Measurements from ENCODE around the gene MB21D2. TPM values are rescaled to one million over a fixed set of nuclear protein-coding genes. Genes with fewer than 3 reads are reported as not detected.
"Not testable (repeated sequence)": the region's sequence is repeated elsewhere in the genome, so short reads cannot be mapped to it uniquely, and the experiment has no call there.

Gene MB21D2
- total RNA-seq, 1 donor from 2014 or later, result 8.6 TPM

GRCh38 chr3:192857260-192857661 is 60.4 kb downstream of the MB21D2 start:
- intact Hi-C loops (cut with micrococcal nuclease), result no loop called here
- no peak overlapping the region for H3K4me3 Mint-ChIP-seq
- no peak for DNase-seq
- H3K4me1 Mint-ChIP-seq, result peaks cover 32% of the 10 kb centered on the region
- peaks cover 15% of the 10 kb centered on the region for H3K36me3 Mint-ChIP-seq (ENCODE audit: low read depth)
- H3K27ac Mint-ChIP-seq, result no peak overlapping the region
- peaks cover 3% of the 10 kb centered on the region for H3K9me3 Mint-ChIP-seq
- H3K27me3 Mint-ChIP-seq, result no peaks in the 10 kb centered on the region

DNA sequence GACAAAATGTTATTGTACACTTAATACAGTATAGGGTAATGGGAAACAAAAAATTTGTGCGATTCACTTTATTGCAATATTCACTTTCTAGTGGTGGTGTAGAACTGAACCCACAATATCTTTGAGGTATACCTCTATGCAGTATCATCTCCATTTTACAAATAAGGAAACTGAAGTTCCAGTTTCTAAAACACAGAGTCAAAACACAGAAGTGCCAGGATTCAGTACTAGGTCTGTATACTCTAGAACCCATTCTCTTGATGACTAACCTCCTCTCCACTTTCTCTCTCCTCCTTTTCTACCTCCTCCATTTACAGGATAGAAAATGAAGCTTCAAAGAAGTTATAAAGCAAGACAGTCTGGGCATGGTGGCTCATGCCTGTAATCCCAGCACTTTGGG is 62.2 kb downstream of the MB21D2 start:
- H3K27ac Mint-ChIP-seq, result no peak overlapping the region
- intact Hi-C loops (cut with micrococcal nuclease), result loop anchor here (1.0 kb wide), 3 partner anchors 24 to 62 kb away; partner anchors contain the start of gene MB21D2
- H3K9me3 Mint-ChIP-seq, result no peaks in the 10 kb centered on the region
- peaks cover 14% of the 10 kb centered on the region for H3K36me3 Mint-ChIP-seq (ENCODE audit: low read depth)
- peaks cover 36% of the 10 kb centered on the region for H3K4me1 Mint-ChIP-seq
- DNase-seq, result no peak
- H3K27me3 Mint-ChIP-seq, result no peaks in the 10 kb centered on the region
- no peak overlapping the region for H3K4me3 Mint-ChIP-seq

DNA sequence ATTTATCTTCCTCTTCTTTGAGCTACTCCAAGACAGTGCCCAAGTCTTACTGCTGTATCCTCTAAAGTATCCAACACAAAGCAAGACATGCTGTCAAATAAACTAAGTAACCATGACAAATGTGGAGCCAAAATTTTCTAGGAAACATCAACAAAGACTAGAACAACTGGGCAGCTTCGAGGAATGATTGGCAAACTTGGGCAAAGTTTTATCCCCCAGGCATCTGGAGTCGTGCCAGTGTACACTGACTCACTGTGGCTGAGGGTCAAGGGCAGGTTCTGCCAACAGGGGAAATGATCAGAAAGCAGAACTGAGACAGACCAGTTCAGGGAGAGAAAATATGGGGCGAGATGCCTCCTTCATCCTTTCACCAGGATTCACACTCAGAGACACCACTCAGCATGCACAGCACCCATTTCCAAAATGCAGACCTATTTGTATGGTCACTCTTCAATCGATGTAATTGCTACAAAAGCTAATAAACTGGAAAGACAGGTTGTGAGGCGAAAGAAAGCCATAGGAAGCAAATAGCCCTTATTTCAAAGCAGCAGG is 65.8 kb downstream of the MB21D2 start:
- Mint-ChIP-seq H3K27me3 (no peaks in the 10 kb centered on the region), H3K27ac (peak overlapping the region; percentile 27), H3K9me3 (no peaks in the 10 kb centered on the region), H3K4me3 (no peak overlapping the region), H3K36me3 (ENCODE audit: low read depth) (peaks cover 16% of the 10 kb centered on the region), H3K4me1 (peaks cover 46% of the 10 kb centered on the region)
- intact Hi-C loops (cut with micrococcal nuclease), result loop anchor here (5.0 kb wide), 1 partner anchor 105 kb away; no protein-coding TSS in a partner anchor
- DNase-seq, result no peak

DNA sequence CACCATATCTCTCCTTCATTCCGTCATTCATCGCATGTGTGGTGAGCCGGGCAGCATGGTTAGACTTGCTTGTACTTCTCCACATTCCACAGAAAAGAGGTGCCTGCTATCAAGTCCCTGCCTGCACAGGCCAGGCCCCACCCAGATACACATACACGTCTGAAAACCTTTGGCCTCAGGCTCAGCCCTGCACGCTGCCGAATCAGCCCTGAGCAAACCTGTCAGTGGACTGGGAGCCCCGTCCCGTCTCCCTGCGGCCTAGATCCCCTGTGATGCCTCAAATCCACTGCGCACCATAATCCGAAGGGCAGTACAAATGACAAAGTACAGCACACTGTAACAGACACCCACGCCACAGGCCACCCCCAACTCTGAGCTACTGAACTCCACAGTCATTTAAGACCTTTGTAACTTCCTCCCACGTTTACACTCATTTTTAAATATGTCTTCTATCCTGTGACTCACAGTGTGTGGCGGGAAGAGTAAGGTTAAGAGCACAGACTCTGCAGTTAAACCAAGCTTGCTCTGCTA is 67.1 kb downstream of the MB21D2 start:
- intact Hi-C loops (cut with micrococcal nuclease), result loop anchor here (1.0 to 5.0 kb wide), 9 partner anchors 12 to 174 kb away; partner anchors contain the start of gene MB21D2
- peaks cover 48% of the 10 kb centered on the region for H3K4me1 Mint-ChIP-seq

GRCh38 chr3:192849821-192850220 is 67.8 kb downstream of the MB21D2 start:
- not testable (repeated sequence) for H3K27ac Mint-ChIP-seq, DNase-seq, H3K9me3 Mint-ChIP-seq, H3K4me3 Mint-ChIP-seq, H3K27me3 Mint-ChIP-seq
- H3K36me3 Mint-ChIP-seq (ENCODE audit: low read depth), result peaks cover 18% of the 10 kb centered on the region
- peaks cover 52% of the 10 kb centered on the region for H3K4me1 Mint-ChIP-seq
- intact Hi-C loops (cut with micrococcal nuclease), result loop anchor here (1.0 to 5.0 kb wide), 9 partner anchors 12 to 174 kb away; partner anchors contain the start of gene MB21D2

More for the DNA sequence above, 67.1 kb downstream of the MB21D2 start:
- Mint-ChIP-seq H3K36me3 (ENCODE audit: low read depth) (peaks cover 18% of the 10 kb centered on the region), H3K4me3 (peak overlapping the region; percentile 74), H3K27ac (peak overlapping the region; percentile 80), H3K9me3 (no peaks in the 10 kb centered on the region), H3K27me3 (no peaks in the 10 kb centered on the region)
- DNase-seq, result peak; percentile 76

GRCh38 chr3:192848371-192849233 is 69.1 kb downstream of the MB21D2 start:
- H3K4me1 Mint-ChIP-seq, result peaks cover 54% of the 10 kb centered on the region
- intact Hi-C loops (cut with micrococcal nuclease), result no loop called here
- no peaks in the 10 kb centered on the region for H3K9me3 Mint-ChIP-seq
- no peak for DNase-seq
- peaks cover 14% of the 10 kb centered on the region for H3K36me3 Mint-ChIP-seq (ENCODE audit: low read depth)
- no peaks in the 10 kb centered on the region for H3K27me3 Mint-ChIP-seq
- H3K27ac Mint-ChIP-seq, result no peak overlapping the region
- no peak overlapping the region for H3K4me3 Mint-ChIP-seq

GRCh38 chr3:192847941-192848340 is 69.7 kb downstream of the MB21D2 start:
- Mint-ChIP-seq H3K27ac (no peak overlapping the region), H3K27me3 (no peaks in the 10 kb centered on the region), H3K4me3 (no peak overlapping the region), H3K36me3 (ENCODE audit: low read depth) (peaks cover 11% of the 10 kb centered on the region), H3K9me3 (no peaks in the 10 kb centered on the region), H3K4me1 (peaks cover 52% of the 10 kb centered on the region)
- intact Hi-C loops (cut with micrococcal nuclease), result no loop called here
- no peak for DNase-seq

- H3K4me1 Mint-ChIP-seq, result peaks cover 44% of the 10 kb centered on the region
- DNase-seq, result no peak
Observed at GRCh38 chr3:192845526-192845855, 72.2 kb downstream of the MB21D2 start.

GRCh38 chr3:192844836-192845525 is 72.7 kb downstream of the MB21D2 start:
- intact Hi-C loops (cut with micrococcal nuclease), result no loop called here

More at GRCh38 chr3:192845526-192845855, 72.2 kb downstream of the MB21D2 start:
- H3K27ac Mint-ChIP-seq, result no peak overlapping the region
- no peak overlapping the region for H3K4me3 Mint-ChIP-seq
- intact Hi-C loops (cut with micrococcal nuclease), result no loop called here
- H3K9me3 Mint-ChIP-seq, result peaks cover 5% of the 10 kb centered on the region
- no peaks in the 10 kb centered on the region for H3K27me3 Mint-ChIP-seq
- peaks cover 10% of the 10 kb centered on the region for H3K36me3 Mint-ChIP-seq (ENCODE audit: low read depth)

GRCh38 chr3:192844486-192844765 is 73.2 kb downstream of the MB21D2 start:
- Mint-ChIP-seq H3K27me3 (no peaks in the 10 kb centered on the region), H3K9me3 (peaks cover 6% of the 10 kb centered on the region), H3K36me3 (ENCODE audit: low read depth) (peaks cover 8% of the 10 kb centered on the region), H3K4me1 (peaks cover 40% of the 10 kb centered on the region), H3K27ac (no peak overlapping the region), H3K4me3 (no peak overlapping the region)
- no peak for DNase-seq
- intact Hi-C loops (cut with micrococcal nuclease), result no loop called here

More at GRCh38 chr3:192844836-192845525, 72.7 kb downstream of the MB21D2 start:
- peaks cover 40% of the 10 kb centered on the region for H3K4me1 Mint-ChIP-seq
- H3K27me3 Mint-ChIP-seq, result no peaks in the 10 kb centered on the region
- DNase-seq, result no peak
- H3K36me3 Mint-ChIP-seq (ENCODE audit: low read depth), result peaks cover 8% of the 10 kb centered on the region
- no peak overlapping the region for H3K27ac Mint-ChIP-seq
- H3K4me3 Mint-ChIP-seq, result no peak overlapping the region
- peaks cover 6% of the 10 kb centered on the region for H3K9me3 Mint-ChIP-seq

DNA sequence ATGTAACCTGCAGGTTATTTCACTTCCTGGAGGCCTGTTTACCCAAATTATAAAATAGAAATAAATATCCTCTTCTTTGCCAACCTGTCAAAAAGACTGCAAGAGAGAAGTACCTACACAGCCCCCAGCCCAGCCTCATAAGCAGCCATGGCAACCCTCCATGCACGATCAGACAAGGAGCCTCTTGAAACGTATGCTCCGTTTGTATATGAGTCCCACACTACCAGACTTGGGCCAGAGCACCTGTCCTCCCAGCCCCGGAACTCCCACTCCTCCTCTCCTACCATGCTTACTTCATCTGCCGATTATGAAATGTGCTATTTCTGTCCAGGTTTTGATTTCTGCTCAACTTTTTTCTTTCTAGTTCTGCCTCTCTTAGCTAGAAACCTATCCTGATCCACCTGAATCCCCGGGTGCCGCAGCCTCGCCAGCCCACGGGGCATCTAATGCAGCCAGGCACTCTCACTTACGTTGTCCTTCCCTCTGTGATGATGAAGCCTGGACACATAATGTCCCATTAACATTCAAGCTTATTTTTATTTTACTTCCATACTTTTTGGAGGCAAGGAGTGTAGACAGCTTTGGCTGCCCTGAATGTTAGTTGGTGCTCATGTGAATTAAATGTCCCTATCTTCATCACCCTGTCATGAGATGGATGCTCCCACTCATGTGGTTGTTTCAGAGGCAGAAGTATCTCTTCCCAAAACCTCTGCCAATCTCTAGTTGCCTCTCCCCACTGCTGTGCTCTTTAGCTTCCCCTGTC is 73.8 kb downstream of the MB21D2 start:
- Mint-ChIP-seq H3K36me3 (ENCODE audit: low read depth) (peaks cover 6% of the 10 kb centered on the region), H3K4me3 (no peak overlapping the region), H3K9me3 (peaks cover 6% of the 10 kb centered on the region), H3K4me1 (peaks cover 40% of the 10 kb centered on the region), H3K27ac (no peak overlapping the region), H3K27me3 (no peaks in the 10 kb centered on the region)
- intact Hi-C loops (cut with micrococcal nuclease), result no loop called here
- no peak for DNase-seq

DNA sequence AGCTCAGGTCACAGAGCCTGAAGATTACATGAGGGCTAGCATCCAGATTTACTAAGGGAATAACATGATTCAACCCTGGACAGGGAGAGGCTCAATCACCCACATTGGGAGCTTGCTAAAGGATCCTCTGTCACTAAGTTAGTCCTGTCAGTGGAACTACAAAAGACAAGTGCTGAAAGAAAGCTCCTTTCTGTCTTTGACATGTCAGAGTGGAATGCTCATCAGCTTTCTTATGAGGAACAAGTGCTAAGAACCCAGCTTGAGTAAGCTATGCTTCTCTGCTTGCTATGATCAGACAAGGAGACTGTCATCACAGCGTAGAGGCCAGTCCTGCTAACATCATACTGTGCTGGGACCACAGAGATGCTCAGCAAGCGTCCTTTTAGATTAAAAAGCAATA is 74.5 kb downstream of the MB21D2 start:
- Mint-ChIP-seq H3K9me3 (peaks cover 6% of the 10 kb centered on the region), H3K36me3 (ENCODE audit: low read depth) (peaks cover 6% of the 10 kb centered on the region), H3K4me3 (no peak overlapping the region), H3K27ac (no peak overlapping the region), H3K27me3 (no peaks in the 10 kb centered on the region), H3K4me1 (peaks cover 39% of the 10 kb centered on the region)
- DNase-seq, result no peak
- intact Hi-C loops (cut with micrococcal nuclease), result no loop called here

DNA sequence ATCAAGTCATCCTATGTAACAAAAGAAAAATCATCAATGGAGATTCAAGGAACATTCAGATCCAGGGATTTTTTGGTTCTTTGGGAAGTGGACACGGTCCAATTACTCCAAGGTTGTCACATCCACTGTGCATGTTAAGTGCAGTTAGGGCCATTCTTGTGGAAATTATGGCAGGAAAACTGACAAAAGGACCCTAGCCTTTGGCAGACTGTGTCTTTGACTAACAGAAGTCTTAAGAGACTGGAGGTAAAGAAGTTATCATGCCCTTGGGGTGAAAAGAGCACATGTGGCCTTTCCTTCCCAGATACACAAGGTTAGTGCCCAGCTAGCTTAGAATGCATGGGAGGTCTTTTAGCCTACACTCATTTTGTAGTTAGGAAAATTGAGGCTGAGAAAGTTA is 74.9 kb downstream of the MB21D2 start:
- intact Hi-C loops (cut with micrococcal nuclease), result no loop called here
- H3K27ac Mint-ChIP-seq, result no peak overlapping the region

More for the DNA sequence above, 74.9 kb downstream of the MB21D2 start:
- Mint-ChIP-seq H3K27me3 (no peaks in the 10 kb centered on the region), H3K4me3 (no peak overlapping the region), H3K36me3 (ENCODE audit: low read depth) (peaks cover 6% of the 10 kb centered on the region), H3K4me1 (peaks cover 41% of the 10 kb centered on the region), H3K9me3 (peaks cover 6% of the 10 kb centered on the region)
- DNase-seq, result no peak

All from activated CD4-positive, alpha-beta T cell treated with anti-CD3 and anti-CD28 coated beads, Interleukin-2, amount 10 ng/mL, durations not matched to agents 24 days and 14 days (primary cell).